Measurements from ENCODE around the gene PJVK. TPM values are rescaled to one million over a fixed set of nuclear protein-coding genes. Genes with fewer than 3 reads are reported as not detected.

The PJVK gene
- polyA plus RNA-seq, 1 of the 3 experiments (the other 2 are of a cell fraction) = 5.3 TPM

DNA sequence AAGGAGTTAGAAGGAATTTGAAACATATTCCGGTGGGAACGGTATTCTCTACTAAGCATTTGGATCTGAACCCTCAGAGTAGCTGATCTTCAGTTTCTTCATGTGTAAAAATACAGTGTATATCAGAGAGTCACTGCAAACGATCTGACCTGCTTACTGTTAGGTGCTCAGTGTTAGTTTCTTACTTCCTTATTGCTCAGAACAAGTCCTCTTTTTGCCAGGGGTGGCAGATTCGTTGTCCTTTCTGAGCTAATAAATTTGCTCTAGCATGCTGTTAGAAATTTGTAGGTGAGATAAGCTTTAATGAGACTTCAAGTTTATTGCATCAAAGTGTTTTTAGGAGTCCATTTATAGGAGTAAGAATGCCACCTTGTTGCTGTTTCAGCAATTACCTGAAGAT, 44.9 kb downstream of the PJVK start (continued):
- TF ChIP-seq EZH2phosphoT487 (IDR thresholded peaks at IDR 0.05; ENCODE audit: borderline replicate concordance, low read depth) (no peak), GABPA (IDR thresholded peaks at IDR 0.05; ENCODE audit: low read depth) (no peak), RCOR1 (IDR thresholded peaks at IDR 0.05; ENCODE audit: low read length) (no peak), EP300 (IDR thresholded peaks at IDR 0.05; ENCODE audit: borderline replicate concordance in 1 of 2, low read depth in 1 of 2, low read length in 1 of 2) (no peak), RFX5 (IDR thresholded peaks at IDR 0.05; ENCODE audit: low read length) (no peak)
- TF ChIP-seq, protein P1, sequence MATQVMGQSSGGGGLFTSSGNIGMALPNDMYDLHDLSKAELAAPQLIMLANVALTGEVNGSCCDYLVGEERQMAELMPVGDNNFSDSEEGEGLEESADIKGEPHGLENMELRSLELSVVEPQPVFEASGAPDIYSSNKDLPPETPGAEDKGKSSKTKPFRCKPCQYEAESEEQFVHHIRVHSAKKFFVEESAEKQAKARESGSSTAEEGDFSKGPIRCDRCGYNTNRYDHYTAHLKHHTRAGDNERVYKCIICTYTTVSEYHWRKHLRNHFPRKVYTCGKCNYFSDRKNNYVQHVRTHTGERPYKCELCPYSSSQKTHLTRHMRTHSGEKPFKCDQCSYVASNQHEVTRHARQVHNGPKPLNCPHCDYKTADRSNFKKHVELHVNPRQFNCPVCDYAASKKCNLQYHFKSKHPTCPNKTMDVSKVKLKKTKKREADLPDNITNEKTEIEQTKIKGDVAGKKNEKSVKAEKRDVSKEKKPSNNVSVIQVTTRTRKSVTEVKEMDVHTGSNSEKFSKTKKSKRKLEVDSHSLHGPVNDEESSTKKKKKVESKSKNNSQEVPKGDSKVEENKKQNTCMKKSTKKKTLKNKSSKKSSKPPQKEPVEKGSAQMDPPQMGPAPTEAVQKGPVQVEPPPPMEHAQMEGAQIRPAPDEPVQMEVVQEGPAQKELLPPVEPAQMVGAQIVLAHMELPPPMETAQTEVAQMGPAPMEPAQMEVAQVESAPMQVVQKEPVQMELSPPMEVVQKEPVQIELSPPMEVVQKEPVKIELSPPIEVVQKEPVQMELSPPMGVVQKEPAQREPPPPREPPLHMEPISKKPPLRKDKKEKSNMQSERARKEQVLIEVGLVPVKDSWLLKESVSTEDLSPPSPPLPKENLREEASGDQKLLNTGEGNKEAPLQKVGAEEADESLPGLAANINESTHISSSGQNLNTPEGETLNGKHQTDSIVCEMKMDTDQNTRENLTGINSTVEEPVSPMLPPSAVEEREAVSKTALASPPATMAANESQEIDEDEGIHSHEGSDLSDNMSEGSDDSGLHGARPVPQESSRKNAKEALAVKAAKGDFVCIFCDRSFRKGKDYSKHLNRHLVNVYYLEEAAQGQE (IDR thresholded peaks at IDR 0.05; ENCODE audit: low read depth, low read length) = no peak
- TF ChIP-seq, protein P2, sequence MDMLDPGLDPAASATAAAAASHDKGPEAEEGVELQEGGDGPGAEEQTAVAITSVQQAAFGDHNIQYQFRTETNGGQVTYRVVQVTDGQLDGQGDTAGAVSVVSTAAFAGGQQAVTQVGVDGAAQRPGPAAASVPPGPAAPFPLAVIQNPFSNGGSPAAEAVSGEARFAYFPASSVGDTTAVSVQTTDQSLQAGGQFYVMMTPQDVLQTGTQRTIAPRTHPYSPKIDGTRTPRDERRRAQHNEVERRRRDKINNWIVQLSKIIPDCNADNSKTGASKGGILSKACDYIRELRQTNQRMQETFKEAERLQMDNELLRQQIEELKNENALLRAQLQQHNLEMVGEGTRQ (IDR thresholded peaks at IDR 0.05; ENCODE audit: borderline replicate concordance, low read depth, low read length) = no peak
- TF ChIP-seq, protein P3, sequence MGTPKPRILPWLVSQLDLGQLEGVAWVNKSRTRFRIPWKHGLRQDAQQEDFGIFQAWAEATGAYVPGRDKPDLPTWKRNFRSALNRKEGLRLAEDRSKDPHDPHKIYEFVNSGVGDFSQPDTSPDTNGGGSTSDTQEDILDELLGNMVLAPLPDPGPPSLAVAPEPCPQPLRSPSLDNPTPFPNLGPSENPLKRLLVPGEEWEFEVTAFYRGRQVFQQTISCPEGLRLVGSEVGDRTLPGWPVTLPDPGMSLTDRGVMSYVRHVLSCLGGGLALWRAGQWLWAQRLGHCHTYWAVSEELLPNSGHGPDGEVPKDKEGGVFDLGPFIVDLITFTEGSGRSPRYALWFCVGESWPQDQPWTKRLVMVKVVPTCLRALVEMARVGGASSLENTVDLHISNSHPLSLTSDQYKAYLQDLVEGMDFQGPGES (IDR thresholded peaks at IDR 0.05; ENCODE audit: low read depth, low read length) = no peak

DNA sequence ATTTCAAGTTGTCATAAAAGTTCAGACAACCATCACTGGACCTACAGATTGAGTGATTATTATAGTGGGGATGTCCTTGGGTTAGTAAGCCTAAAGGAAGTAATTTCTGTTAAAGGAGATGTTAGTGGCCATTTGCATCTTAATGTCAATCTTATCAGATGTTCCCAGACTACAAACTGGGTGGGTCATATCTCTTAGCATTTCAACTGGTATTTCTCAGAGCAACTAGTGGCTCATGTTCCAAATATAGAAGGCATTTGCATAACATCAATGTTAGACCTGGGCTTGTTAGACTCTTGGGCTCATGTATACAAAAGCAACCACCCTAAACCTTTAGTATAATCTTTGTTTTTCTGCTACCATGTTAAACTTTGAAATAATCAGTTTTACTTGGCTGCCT, 47.0 kb downstream of the PJVK start:
- ChIA-PET POLR2A (no interaction called here), CTCF (interaction anchor here (1.1 kb wide), 1 partner anchor 84 kb away, joined by 3 read pairs; no protein-coding TSS in a partner anchor)
- Histone ChIP-seq H3F3A (replicated peaks; ENCODE audit: insufficient read depth) (peaks cover 3% of the 10 kb centered on the region), H3K4me1 (ENCODE audit: control insufficient read depth in 1 of 2, insufficient read depth in 2 of 2, low read depth in 1 of 2, low read length in 1 of 2) (no peaks in the 10 kb centered on the region; a peak in 1 of 4 replicates), H3K9ac (no peak overlapping the region), H3K36me3 (replicated peaks in 1 of 2; ENCODE audit: control insufficient read depth in 1 of 2, insufficient read depth in 2 of 2, low read length in 1 of 2) (peaks cover 85 to 86% of the 10 kb centered on the region in 2 experiments), H3K4me3 (ENCODE audit: low read depth in 2 of 2, low read length in 1 of 2) (no peak overlapping the region), H2AFZ (ENCODE audit: low read depth) (no peak overlapping the region), H3K27ac (ENCODE audit: low read depth in 2 of 2, low read length in 1 of 2) (no peak overlapping the region), H3K27me3 (ENCODE audit: insufficient read depth) (no peaks in the 10 kb centered on the region), H3K4me2 (no peak overlapping the region), H3K79me2 (ENCODE audit: insufficient read depth) (0 out of 2 replicates have a peak, but pooled peaks cover 3% of the 10 kb centered on the region), H3K9me2 (no peaks in the 10 kb centered on the region), H3K9me3 (no peaks in the 10 kb centered on the region), H4K20me1 (ENCODE audit: insufficient read depth) (no peaks in the 10 kb centered on the region)
- DNase-seq = no peak
- TF ChIP-seq, protein P4, sequence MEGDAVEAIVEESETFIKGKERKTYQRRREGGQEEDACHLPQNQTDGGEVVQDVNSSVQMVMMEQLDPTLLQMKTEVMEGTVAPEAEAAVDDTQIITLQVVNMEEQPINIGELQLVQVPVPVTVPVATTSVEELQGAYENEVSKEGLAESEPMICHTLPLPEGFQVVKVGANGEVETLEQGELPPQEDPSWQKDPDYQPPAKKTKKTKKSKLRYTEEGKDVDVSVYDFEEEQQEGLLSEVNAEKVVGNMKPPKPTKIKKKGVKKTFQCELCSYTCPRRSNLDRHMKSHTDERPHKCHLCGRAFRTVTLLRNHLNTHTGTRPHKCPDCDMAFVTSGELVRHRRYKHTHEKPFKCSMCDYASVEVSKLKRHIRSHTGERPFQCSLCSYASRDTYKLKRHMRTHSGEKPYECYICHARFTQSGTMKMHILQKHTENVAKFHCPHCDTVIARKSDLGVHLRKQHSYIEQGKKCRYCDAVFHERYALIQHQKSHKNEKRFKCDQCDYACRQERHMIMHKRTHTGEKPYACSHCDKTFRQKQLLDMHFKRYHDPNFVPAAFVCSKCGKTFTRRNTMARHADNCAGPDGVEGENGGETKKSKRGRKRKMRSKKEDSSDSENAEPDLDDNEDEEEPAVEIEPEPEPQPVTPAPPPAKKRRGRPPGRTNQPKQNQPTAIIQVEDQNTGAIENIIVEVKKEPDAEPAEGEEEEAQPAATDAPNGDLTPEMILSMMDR (IDR thresholded peaks at IDR 0.05) = no peak
- TF ChIP-seq, protein P5, sequence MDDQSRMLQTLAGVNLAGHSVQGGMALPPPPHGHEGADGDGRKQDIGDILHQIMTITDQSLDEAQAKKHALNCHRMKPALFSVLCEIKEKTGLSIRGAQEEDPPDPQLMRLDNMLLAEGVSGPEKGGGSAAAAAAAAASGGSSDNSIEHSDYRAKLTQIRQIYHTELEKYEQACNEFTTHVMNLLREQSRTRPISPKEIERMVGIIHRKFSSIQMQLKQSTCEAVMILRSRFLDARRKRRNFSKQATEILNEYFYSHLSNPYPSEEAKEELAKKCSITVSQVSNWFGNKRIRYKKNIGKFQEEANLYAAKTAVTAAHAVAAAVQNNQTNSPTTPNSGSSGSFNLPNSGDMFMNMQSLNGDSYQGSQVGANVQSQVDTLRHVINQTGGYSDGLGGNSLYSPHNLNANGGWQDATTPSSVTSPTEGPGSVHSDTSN (IDR thresholded peaks at IDR 0.05) = no peak
- no peak for TF ChIP-seq GABPA (IDR thresholded peaks at IDR 0.05; ENCODE audit: low read depth)
- no peak for TF ChIP-seq JUND (IDR thresholded peaks at IDR 0.05)
- no peak for TF ChIP-seq CHD2 (IDR thresholded peaks at IDR 0.05; ENCODE audit: low read length, partially characterized antibody)
- no peak for TF ChIP-seq TEAD4 (IDR thresholded peaks at IDR 0.05; ENCODE audit: borderline replicate concordance, insufficient read depth)
- no peak for TF ChIP-seq FOXM1 (IDR thresholded peaks at IDR 0.05; ENCODE audit: low read depth)
- TF ChIP-seq SIN3A (IDR thresholded peaks at IDR 0.05; ENCODE audit: borderline replicate concordance, low read depth, low read length) = no peak
- no peak for TF ChIP-seq MEF2A (IDR thresholded peaks at IDR 0.05; ENCODE audit: borderline replicate concordance, low read depth)
- TF ChIP-seq EP300 (IDR thresholded peaks at IDR 0.05; ENCODE audit: borderline replicate concordance in 1 of 2, low read depth in 1 of 2, low read length in 1 of 2) = no peak
- no peak for TF ChIP-seq EZH2phosphoT487 (IDR thresholded peaks at IDR 0.05; ENCODE audit: borderline replicate concordance, low read depth)
- TF ChIP-seq YY1 (IDR thresholded peaks at IDR 0.05; ENCODE audit: low read depth) = no peak

Data from SK-N-SH (cell line).